Left lung (tissue), 10 donors: ENCODE measurements around the gene RAPGEF2. TPM values are rescaled to one million over a fixed set of nuclear protein-coding genes. Genes with fewer than 3 reads are reported as not detected.

Experiments
- ATAC-seq: fragments of 200-7000 bp; cut with Tn5 transposase; one replicate; pipeline ENCODE4 v1.9.1; 2020; ENCODE audit warnings: moderate library complexity
- DNase-seq, 4 donors: peaks; one replicate each; pipeline ENCODE4 v3.0.0-alpha.2; 2013 to 2020
- H3K27ac ChIP-seq, 2 donors: fragments of 200-600 bp; sonication (generic) in 1 of 2; one replicate each; pipeline versions ENCODE4 v1.5.0 to v1.8.0; 2020 to 2021
- H3K27me3 ChIP-seq, 2 donors: fragments of 200-600 bp; sonication (generic) in 1 of 2; one replicate each; pipeline versions ENCODE4 v1.5.0 to v1.8.0; 2020 to 2021
- H3K36me3 ChIP-seq, 2 donors: fragments of 200-600 bp; sonication (generic) in 1 of 2; one replicate each; pipeline versions ENCODE4 v1.5.0 to v1.8.0; 2020 to 2021
- H3K4me1 ChIP-seq, 2 donors: fragments of 200-600 bp; one replicate each; pipeline ENCODE4 v1.8.0; 2021
- H3K4me3 ChIP-seq, 2 donors: fragments of 200-600 bp; sonication (generic) in 1 of 2; one replicate each; pipeline versions ENCODE4 v1.5.0 to v1.8.0; 2020 to 2021; ENCODE audit warnings: mild to moderate bottlenecking in 1 of 2
- H3K9me3 ChIP-seq, 2 donors: fragments of 200-600 bp; sonication (generic) in 1 of 2; one replicate each; pipeline versions ENCODE4 v1.5.0 to v1.8.0; 2020 to 2021
- CTCF ChIP-seq, 2 donors: fragments of 200-600 bp; sonication (generic) in 1 of 2; IDR thresholded peaks; one replicate each; pipeline versions ENCODE4 v1.5.0 to v1.8.0; 2021; ENCODE audit warnings: antibody characterized with exemption in 2 of 2
- intact Hi-C, 2 donors: fragments of 100-400 bp; cut with DNase I; formaldehyde crosslinking; loops; one replicate each; pipeline versions ENCODE4 v1.11.2 to v1.14.2; 2022
- polyA plus RNA-seq, 6 donors: library from polyadenylated mRNA; unstranded; fragments of 120-200 nt; gene quantifications; one replicate each; pipeline ENCODE4 v1.2.1, GENCODE V29; 2013; ENCODE audit not compliant: insufficient read length in 6 of 6
- total RNA-seq, 2 donors: library from RNA; stranded (reverse); fragmentation: NEBNext Ultra II Directional; extraction: Animal tissue kit (Norgen Biotek cat#: 25700); gene quantifications; one replicate each; pipeline ENCODE4 v1.2.1, GENCODE V29; 2021
- donor health status: DM: no; HTN: yes; CAD: no.
- donor health status: DM: no; HTN: no; CAD: no.

RAPGEF2 gene
- total and polyA plus RNA-seq, 8 donors, result 39.9 to 52.0 (median 45.4) TPM

DNA sequence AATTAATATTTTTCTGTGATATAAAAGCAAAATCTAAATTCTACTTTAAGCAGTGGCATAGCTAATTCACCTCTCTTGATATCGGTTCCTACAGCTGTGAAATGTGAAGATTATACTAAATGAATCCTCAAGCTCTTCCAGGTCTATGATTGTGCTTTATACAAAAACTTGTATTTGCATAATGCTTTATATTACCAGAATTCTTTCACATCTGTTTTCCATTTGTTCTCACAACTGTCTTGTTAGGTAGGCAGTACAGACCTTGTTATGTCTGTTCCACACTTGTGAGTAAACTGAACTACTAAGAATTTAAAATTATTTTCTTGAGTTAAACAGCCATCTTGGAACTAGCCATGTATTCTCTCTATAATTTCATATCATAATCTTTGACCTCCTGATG, 184.9 kb downstream of the RAPGEF2 start:
- Histone ChIP-seq H3K4me1 (peaks cover 0 to 24% of the 10 kb centered on the region in 2 donors), H3K4me3 (no peak overlapping the region), H3K9me3 (no peaks in the 10 kb centered on the region), H3K27ac (no peak overlapping the region), H3K36me3 (no peaks in the 10 kb centered on the region), H3K27me3 (no peaks in the 10 kb centered on the region)
- ATAC-seq (no peak), DNase-seq (no peak)
- no peak for TF ChIP-seq CTCF (IDR thresholded peaks at IDR 0.05)
- intact Hi-C loops, result no loop called here

- peaks cover 0 to 14% of the 10 kb centered on the region in 2 donors for H3K4me1 ChIP-seq
- TF ChIP-seq CTCF (IDR thresholded peaks at IDR 0.05), result no peak
- H3K4me3 ChIP-seq, result no peak overlapping the region
- no peaks in the 10 kb centered on the region for H3K9me3 ChIP-seq
- intact Hi-C loops, result no loop called here
- H3K36me3 ChIP-seq, result no peaks in the 10 kb centered on the region
- DNase-seq, result no peak
- ATAC-seq, result no peak
- no peak overlapping the region for H3K27ac ChIP-seq
- H3K27me3 ChIP-seq, result no peaks in the 10 kb centered on the region
Measured at GRCh38 chr4:159289682-159290081, 186.8 kb downstream of the RAPGEF2 start.

DNA sequence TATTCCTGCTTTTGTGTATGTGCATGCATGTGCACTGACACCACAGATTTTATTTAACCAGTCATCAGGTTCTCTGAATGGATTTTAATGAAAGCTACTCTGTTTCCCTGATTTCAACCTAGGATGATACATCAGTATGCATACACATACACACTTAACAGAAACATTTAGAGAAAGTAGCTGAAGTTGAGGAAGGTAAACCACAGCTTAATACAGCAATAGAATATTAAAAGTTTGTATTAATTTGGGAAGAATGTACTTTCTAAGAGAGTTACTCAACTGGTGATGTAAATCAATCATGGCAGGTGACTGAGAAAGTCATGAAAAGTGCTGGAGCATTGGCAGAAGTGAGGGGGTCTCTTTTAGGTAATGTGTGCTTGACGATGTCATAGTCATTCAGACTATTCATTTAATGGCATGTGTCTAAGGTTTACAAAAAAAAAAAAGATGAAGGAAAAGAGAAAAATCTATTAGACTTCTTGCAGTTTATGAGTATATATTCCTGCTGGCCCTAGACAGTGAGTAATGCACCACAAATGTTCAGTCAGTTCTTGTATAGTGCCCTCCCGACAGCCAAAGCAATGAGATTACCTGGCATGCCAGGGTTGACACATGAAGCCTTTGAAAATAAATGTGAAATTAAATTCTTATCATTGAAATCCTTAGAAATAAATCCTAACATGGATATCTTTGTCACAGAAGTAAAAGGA, 187.6 kb downstream of the RAPGEF2 start:
- no peak for TF ChIP-seq CTCF (IDR thresholded peaks at IDR 0.05)
- Histone ChIP-seq H3K4me3 (no peak overlapping the region), H3K9me3 (no peaks in the 10 kb centered on the region), H3K27me3 (no peaks in the 10 kb centered on the region), H3K27ac (no peak overlapping the region), H3K36me3 (no peaks in the 10 kb centered on the region), H3K4me1 (peaks cover 0 to 22% of the 10 kb centered on the region in 2 donors)
- ATAC-seq (no peak), DNase-seq (no peak)
- intact Hi-C loops, result no loop called here

- Histone ChIP-seq H3K4me3 (no peak overlapping the region), H3K27ac (no peak overlapping the region), H3K4me1 (peaks cover 0 to 22% of the 10 kb centered on the region in 2 donors), H3K27me3 (no peaks in the 10 kb centered on the region), H3K9me3 (no peaks in the 10 kb centered on the region), H3K36me3 (no peaks in the 10 kb centered on the region)
- no peak for TF ChIP-seq CTCF (IDR thresholded peaks at IDR 0.05)
- ATAC-seq (no peak), DNase-seq (no peak)
- intact Hi-C loops, result no loop called here
Measured at GRCh38 chr4:159291176-159291575, 188.3 kb downstream of the RAPGEF2 start.

DNA sequence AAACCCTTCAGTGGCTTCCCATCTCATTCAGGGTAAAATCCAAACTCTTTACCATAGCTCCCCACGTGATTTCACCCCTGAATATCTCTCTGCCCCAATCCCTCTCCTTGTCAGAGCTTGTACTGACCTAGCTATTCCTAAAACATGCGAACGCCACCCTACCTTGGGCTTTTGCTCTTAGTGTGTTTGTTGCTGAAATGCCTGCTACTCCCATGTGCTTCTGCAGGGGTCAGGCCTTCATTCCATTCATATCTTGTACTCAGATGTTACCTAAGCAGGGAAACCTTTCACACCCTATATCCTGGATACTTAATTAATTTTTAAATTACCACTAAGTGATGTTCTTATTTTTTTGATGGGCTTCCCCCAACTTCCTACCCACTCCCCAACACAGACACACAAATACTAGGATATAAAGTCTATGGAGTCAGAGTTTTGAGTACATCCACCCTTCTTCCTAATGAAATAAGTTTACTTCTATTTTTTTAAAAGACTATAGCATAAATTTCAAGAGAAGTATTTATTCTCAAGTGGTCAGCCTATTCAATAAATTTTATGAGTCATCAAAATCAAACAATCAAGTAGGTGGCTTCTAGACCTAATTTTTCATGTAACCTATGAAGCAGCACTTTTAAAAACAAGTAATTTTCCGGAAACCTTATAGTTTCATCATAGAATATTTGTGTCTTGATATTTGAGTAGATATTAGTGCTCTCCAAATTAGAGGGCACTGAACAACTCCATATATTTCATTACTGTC, 189.4 kb downstream of the RAPGEF2 start:
- peaks cover 0 to 22% of the 10 kb centered on the region in 2 donors for H3K4me1 ChIP-seq
- H3K27ac ChIP-seq, result no peak overlapping the region
- no peak for TF ChIP-seq CTCF (IDR thresholded peaks at IDR 0.05)
- H3K4me3 ChIP-seq, result no peak overlapping the region
- intact Hi-C loops, result no loop called here
- no peaks in the 10 kb centered on the region for H3K27me3 ChIP-seq
- DNase-seq (no peak), ATAC-seq (no peak)
- no peaks in the 10 kb centered on the region for H3K36me3 ChIP-seq
- no peaks in the 10 kb centered on the region for H3K9me3 ChIP-seq
